RPMI7951 (cell line): Measurements from ENCODE around the gene TMTC1. TPM values are rescaled to one million over a fixed set of nuclear protein-coding genes. Genes with fewer than 3 reads are reported as not detected.
"Not testable (repeated sequence)": the region's sequence is repeated elsewhere in the genome, so short reads cannot be mapped to it uniquely, and the experiment has no call there.

Source experiments
- DNase-seq: peaks from one replicate; pipeline ENCODE4 v3.0.0-alpha.2; 2012; ENCODE audit warnings: low read depth
- total RNA-seq: library from RNA; depleted of rRNA; stranded (reverse); fragments of >200 nt; shearing (Covaris generic); gene quantifications from 2 replicates; pipeline ENCODE4 v1.2.3, GENCODE V29; 2014; rRNA removed

The TMTC1 gene
- total RNA-seq: 0.84 and 0.98 TPM in 2 replicates

DNA sequence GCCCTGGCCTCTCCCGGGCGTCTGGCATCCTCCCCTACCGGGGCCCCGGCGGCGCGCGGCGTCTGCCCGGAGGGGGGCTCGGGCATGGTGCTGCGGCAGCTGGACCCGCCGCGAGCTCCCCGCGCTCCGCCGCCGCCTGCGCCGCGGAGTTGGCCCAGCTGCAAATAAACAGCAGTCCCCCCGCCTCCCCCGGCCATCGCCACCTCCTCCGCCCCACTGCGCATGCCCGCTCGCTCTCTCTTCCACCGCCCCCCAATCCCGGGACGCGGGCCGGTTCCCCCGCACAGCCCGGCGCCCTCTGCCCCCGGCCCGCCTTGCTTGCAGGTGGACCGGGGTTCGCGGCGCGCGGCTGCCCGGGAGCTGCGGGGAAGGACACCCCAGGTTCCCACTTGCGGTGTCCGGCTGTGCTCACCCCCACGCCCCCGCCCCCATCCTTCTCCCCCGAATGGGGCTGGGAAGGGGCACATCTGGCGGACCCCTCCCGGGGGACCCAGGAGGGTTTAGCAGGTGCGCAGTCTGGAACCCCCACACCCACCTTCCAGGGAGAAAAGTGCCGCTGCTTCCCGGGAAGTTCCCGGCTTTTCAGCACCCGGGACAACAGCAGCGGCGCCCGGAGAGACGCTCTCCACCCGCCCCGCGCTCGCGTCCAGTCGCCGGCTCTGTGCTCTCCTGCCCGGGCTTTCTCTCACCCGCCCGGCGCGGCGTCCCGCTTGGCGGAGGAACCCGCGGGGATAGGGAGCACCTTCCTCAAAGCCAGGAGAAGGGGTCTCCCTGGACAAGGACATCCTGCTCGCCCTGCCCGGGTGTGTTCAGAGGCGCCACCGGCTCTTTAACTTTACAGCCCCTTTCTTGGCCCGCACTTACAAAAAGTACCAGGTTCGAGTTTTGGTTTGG lies at the start of gene TMTC1:
Gene TMTC1, minus strand, starts transcription at position 170 of the 894 bp plus-strand sequence. CDS start 191 bp downstream, outside the sequence.
- DNase-seq: peak; percentile 13

DNA sequence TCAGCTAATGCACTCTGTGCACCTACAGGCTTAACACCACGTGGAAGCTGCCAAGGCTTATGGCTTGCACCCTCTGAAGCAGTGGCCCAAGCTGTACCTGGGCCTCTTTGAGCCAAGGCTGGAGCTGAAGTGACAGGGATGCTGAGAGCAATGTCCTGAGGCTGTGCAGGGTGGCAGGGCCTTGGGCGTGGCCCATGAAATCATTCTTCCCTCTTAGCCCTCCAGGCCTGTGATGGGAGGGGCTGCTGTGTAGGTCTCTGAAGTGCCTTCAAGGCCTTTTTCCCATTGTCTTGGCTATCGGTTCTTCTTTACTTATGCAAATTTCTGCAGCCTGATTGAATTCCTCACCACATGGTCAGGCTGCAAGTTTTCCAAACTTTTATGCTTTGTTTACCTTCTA lies 47.4 kb upstream of the TMTC1 start:
- DNase-seq: no peak

DNA sequence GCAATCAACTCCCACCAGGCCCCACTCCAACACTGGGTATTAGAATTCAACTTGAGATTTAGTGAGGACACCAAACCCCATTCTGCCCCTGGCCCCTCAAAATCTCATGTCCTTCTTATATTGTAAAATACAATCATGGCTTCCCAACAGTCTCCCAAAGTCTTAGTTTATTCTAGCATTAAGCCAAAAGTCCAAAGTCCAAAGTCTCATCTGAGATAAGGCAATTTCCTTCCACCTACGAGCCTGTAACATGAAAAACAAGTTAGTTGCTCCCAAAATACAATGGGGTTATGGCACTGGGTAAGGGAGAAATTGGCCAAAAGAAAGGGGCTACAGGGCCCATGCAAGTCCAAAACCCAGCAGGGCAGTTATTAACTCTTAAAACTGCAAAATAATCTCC lies 46.6 kb upstream of the TMTC1 start:
- no peak for DNase-seq

DNA sequence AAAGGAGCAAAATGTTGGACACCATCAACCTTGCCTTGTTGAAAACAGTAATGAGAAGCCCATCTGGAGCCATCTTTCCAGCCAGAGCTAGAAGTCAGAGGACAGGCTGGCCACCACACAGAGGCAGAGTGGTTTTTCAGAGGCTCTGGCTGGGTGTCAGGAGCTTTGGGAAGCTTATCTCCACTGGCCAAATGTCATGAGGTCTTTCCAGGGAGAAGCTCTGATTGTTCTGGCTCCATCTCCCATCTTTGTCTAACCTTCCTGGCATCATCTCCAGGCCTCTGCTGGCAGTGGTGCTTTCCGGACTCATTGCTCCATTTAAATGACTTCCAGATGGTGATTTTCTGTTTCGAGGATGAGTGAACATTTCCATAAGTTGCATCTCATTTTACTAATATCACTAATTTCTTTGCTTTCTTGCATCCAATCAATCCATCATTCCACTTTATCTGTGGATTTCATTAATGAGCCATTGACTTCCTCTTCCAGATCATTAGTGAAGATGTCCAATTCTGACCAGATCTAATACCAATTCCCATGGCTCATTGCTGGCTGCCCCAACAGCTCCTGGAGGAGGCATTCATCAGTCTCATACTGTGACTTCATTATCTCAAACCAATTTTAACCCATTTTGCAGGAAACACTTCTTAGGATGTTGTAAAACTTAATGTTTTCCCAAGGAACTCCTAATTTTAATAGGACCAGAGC lies 35.3 kb upstream of the TMTC1 start:
- DNase-seq: peak; percentile 1

DNA sequence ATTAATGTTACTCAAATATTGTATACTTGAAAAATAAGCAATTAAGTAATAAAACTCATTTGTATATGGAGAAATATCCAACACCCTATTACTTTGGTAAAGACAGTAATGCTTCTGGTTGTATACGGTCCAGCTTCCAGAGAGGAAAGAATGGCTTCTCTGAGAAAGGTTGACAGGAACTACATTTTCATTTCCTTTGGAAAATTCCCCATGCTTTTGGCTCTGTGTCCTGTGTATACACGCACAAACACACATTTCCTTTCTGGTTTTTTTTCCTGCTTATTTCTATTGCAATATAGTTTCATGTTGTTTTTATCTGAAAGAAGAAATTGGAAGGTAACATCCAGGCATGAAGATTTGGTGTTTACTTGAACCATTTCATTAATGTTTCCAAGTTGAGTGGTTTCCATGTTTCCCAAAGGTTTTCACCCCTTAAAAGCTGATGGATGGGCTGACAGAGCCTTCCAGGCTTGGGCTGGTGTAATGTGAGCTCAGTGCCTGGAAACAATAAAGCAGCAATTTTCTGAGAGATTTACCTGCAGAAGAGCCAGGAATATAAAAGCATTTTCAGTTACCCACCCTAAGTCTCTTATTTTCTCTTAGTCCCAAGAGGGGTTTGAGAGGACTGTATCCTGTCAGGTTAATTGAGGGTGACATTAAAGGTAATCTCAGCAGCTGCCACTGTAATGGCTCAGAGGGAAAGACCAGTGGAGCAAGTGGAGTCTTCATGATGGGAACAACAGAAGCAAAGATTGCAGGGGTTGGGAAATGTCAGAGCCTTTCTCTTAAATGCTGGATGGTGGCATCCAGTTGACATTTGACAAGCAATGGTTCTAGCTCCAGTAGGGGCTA lies 33.4 kb upstream of the TMTC1 start:
- no peak for DNase-seq

DNA sequence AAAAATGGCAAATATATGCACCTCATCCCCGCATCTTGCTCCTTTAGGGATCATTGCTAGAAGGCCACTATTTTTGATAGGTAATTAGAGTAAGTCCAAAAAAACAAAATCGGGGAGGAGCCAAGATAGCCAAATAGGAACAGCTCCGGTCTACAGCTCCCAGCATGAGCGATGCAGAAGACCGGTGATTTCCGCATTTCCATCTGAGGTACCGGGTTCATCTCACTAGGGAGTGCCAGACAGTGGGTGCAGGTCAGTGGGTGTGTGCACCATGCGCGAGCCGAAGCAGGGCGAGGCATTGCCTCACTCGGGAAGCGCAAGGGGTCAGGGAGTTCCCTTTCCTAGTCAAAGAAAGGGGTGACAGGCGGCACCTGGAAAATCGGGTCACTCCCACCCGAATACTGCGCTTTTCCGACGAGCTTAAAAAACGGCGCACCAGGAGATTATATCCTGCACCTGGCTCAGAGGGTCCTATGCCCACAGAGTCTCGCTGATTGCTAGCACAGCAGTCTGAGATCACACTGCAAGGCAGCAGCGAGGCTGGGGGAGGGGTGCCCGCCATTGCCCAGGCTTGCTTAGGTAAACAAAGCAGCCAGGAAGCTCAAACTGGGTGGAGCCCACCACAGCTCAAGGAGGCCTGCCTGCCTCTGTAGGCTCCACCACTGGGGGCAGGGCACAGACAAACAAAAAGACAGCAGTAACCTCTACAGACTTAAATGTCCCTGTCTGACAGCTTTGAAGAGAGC lies 26.0 kb upstream of the TMTC1 start:
- not testable (repeated sequence) for DNase-seq

DNA sequence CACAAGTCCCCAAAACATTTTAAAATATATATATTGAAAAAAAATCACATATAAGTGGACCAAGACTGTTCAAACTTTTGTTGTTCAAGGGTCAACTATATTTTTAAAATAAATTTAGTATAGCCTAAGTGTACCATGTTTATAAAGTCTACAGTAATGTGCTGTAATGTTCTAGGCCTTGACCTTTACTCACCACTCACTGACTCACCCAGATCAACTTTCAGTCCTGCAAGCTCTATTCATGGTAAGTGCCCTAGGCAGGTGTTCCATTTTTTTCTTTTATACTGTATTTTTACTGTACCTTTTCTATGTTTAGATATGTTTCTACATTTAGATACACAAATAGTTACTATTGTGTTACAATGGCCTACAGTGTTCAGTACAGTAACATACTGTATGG lies 23.4 kb upstream of the TMTC1 start:
- DNase-seq: peak; percentile 23

DNA sequence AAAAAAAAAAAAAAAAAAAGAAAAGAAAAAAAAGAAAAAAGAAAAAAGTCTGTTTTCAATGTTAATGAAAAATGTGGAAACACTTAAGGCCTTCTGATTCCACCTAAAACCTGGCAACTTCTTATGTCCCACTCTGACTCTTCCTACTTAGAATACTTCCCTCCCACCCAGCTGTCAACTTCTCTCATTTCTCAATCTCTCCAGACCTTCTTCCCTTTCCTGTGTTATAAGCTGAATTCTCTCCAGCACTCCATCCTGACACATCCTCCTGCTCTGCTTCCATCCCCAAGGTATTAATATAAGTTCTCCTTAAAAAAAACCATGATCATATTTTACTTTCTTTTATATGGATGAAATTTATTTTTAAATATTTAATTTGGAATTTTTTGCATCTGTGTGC lies 20.3 kb upstream of the TMTC1 start:
- DNase-seq: no peak

DNA sequence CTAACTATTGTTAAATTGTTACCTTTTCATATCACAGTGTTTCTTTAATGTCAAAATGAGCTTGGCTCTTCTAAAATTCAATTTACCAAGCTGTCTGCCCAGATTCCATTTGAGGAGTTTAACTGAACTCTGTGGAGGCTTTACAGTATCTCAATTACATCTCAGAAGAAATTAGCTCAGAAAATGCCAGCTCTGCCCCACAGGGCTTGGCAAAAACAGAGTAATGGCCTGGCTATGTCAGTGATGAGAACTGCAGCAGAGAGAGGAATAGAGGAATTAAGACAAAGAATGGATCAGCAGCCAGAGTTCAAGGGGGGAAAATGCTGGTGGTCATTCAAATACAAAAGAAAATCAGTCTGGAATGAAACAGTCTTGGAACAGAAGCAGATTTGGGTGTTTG lies 15.8 kb upstream of the TMTC1 start:
- DNase-seq: no peak

DNA sequence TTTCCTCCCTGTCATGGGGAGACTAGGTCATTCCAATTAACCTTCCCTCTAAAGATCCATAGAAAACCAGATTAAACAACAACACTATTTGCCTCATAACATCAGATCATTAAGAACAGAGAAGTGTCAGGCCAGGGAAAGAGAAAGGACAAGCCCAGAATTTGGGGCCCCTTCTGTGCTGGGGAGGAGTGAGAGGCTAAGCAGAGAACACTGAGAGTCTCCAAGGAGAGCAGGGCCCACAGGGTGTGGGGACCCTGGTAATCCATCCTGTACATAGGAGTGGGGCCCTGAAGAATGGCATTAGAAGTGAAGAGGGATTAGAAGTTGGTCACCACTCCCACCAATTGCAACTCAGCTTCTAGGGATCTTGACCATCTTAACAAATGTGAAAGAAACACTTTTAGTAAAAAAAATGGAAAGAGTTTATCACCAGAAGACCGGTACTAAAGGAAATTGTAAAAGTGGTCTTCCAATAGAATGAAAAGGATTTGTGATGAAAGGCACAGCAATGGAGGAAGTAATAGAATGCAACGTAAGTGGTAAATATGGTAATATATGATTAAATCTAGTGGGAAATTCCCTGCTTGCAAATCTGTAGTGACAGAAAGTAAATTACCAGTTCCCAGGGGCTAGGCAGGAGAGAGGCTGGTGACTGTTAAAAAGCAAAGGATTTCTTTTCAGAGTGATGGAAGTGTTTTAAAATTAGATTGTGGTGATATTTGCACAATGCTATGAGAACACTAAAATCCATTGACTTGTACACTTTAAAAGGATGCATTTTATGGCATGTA lies 14.0 kb upstream of the TMTC1 start:
- no peak for DNase-seq

DNA sequence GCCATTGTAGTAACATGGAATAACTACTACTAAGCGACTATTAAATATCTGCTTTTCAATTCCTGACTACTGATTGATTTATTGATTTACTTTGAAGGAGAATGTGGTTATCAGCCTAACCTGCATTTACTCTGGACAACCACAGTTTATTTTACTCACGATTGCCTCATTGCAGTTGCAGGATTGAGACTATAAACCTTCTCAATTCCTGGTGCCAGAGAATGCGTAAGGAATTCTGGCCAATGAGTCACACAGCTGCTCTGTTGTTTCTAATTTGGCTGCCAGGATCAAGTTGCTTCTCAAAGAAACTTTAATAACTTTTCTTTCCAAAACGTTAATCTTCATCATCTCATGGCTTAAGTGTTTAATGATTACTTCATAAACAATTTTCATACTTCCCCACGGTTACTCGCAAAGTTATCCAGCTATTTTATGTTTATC lies 13.1 kb upstream of the TMTC1 start:
- peak; percentile 56 for DNase-seq

DNA sequence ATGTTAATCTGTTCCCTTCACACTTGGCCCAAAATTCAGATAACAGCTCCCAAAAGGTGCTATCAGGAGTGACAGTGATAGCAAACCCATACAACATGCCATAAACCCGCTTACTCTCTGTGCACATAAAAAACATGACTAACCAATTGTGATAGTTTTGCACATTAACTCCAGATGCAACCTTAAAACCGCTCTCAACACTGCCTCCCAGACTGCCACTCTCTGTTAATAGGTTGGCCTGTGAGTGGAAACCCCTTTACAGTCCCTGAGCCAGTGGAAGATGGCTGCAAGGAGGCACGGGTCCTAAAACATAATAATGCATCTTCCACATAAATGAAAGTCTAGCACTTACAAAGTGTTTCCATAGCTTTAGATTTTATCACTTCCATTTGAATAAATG lies 12.0 kb upstream of the TMTC1 start:
- DNase-seq: no peak

DNA sequence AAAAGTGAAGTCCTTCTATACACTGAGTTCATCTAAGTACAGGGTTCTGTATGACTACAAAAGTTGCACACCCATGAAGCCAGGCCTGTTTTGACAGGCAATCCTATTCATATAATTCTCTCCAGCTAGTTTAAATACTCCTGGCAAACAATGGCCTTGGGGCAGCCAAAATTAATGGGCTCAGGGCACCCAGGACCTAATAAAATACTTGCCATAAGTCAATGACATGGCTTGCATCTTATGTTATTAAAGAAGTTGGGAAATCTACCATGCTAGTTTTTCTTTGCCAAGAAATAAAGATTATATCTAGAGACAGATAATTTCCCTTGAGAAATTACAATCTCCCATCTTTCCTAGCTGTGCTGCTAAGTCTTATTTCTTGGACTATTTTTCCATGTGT lies 11.1 kb upstream of the TMTC1 start:
- DNase-seq: no peak

DNA sequence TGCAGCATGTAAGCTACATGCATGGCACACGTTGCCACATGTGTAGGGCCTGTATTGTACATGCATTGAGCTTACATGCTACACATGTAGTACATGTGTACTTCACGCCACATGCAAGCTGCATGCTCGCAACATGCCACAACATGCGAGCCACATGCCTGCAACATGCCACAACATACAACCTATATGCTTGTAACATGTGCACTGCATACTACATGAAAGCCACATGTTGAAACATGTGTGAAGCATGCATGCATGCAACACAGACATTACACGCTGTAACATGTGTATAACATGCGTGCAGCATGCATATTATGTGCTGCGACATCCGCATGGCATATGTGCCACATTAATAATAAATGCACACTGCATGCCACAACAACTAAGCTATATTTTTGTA lies 9.1 kb upstream of the TMTC1 start:
- DNase-seq: no peak

DNA sequence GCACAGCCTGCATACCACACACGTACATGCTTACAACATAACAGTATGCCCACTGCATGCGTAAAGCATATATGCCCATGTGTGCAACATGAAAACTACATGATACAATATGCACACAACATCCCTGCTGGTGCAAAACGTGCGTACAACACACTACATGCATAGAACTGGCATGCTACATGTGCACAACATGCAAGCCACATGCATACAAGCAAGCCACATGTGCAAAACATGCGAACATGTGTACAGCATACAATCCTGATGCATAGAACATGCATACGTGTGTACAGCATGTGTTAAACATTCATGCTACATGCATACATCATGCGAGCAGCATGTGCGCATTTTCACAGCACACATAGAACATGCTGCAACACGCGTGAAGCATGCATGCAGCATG lies 8.4 kb upstream of the TMTC1 start:
- no peak for DNase-seq

DNA sequence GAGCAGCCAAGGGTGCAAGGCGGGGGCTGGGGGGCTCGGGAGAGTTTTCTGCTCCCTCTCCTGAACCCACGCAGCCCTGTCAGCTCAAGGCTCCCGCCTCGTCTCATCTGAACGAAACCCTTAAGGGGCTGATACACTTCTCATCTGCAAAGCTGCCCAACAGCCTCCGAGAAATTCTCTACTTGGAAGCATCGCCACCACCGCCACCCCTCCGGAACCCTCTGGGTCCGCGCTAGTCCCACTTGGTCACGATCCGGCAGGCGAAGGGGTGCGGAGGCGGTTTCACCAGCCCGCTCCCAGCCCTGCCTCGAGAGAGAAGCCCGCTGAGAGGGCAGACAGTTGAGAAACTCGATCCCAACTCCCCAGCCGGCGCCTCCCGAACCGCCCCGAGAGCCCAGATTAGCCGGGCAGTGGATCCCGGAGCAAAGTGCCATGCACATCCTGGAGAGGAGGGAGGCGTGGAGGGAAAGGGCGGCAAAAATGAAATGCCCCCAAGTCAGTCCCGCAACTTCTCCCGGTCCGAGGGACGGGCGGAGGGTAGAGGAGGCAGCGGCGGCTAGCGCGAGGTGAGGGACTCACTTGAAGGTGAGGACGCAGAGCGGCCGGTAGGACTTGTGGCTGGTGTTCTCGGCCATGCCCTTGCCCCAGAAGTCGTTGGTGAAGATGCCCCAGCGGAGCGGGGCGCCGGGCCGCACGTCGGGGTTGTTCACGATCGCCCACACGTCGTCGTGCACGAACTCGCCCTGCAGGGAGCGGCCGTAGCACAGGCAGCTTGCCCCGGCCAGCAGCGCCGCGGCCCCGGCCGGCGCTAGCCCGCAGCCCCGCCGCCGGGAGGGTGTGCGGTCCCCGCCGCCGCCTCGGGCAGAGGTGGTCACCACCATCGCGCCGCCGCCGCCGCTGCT lies 620 bp downstream of the TMTC1 start:
- DNase-seq: no peak

DNA sequence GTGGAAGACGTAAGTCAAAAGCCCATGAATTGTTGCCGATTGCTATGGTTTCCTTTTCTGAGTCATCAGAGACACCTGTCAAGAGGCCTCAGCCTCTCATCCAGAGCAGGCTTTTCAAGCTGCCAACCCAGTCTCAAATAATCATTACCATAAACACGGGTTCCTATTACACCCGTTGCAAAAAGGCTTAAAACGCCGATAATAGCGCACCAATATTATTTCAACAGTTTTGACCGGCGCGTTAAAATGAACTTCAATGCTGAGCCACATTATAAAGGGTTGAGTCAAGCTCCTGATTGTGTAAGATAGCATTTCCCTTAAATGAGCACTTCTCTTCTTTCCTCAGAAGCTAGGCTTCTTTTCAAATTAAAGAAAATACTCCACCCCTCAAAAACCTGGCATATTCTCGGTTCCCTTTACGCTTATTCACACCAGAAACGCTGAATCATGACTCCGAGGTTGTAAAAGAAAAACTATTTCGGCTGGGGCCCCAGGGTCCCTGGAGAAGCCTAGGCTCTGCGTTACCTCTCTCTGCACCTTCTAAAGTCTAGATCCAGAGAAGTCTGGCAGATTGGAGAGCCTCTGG lies 1.4 kb downstream of the TMTC1 start:
- no peak for DNase-seq

DNA sequence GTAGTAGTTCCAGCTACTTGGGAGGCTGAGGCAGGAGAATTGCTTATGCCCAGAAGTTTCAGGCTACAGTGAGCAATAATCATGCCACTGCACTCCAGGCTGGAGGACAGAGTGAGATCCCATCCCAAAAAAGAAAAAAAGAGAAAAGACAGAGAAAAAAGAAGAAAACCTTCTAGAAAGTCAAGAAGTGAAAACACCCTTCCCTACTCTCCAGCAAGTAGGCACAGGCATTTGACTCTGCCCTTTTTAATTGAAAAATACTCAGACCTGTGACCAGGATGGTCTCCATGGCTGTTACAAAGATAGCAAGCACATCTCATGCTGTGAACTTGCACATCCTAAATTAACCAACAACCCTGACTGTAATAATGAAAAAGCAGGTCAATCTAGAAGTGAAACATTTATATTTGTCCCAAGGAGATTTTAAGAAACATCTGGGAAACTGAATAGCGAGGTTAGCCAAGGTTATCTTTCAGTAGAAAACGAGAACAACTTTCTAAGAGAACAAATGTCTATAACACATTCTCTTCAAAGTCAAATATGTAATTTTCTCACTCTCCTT lies 2.0 kb downstream of the TMTC1 start:
- no peak for DNase-seq

DNA sequence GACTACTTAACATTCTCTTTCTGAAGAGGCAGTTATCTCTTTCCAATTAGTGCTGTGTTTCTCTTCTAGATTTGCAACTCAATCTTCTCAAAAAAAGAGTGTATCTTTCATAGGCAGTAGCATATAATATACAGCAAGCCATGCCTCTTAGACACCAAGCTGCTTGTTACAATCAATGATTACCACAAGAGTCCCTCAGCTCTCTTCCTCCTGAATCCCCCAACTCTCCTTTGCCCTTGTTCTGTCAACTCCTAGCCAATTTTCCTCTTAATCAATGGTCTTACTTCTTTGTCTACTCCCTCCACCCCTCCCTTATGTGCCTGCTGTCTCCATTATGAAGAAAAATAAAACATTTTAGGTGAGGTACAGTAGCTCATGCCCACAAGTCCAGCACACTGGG lies 2.6 kb downstream of the TMTC1 start:
- no peak for DNase-seq
